ENCODE measurements around the gene MRM2.

GRCh38 chr7:2239242-2239641, 2.8 kb downstream of the MRM2 start:
- TF ChIP-seq ZFP3 (CRISPR knock-in tag; IDR thresholded peaks at IDR 0.05) (no peak), TCF4 (CRISPR knock-in tag; IDR thresholded peaks at IDR 0.05; ENCODE audit: borderline replicate concordance) (no peak), RARB (CRISPR knock-in tag; IDR thresholded peaks at IDR 0.05) (no peak), ZNF70 (CRISPR knock-in tag; IDR thresholded peaks at IDR 0.05) (no peak)
- TF ChIP-seq, protein P1, sequence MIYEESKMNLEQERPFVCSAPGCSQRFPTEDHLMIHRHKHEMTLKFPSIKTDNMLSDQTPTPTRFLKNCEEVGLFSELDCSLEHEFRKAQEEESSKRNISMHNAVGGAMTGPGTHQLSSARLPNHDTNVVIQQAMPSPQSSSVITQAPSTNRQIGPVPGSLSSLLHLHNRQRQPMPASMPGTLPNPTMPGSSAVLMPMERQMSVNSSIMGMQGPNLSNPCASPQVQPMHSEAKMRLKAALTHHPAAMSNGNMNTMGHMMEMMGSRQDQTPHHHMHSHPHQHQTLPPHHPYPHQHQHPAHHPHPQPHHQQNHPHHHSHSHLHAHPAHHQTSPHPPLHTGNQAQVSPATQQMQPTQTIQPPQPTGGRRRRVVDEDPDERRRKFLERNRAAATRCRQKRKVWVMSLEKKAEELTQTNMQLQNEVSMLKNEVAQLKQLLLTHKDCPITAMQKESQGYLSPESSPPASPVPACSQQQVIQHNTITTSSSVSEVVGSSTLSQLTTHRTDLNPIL (CRISPR knock-in tag; IDR thresholded peaks at IDR 0.05; ENCODE audit: low read depth): no peak
- TF ChIP-seq, protein P2, sequence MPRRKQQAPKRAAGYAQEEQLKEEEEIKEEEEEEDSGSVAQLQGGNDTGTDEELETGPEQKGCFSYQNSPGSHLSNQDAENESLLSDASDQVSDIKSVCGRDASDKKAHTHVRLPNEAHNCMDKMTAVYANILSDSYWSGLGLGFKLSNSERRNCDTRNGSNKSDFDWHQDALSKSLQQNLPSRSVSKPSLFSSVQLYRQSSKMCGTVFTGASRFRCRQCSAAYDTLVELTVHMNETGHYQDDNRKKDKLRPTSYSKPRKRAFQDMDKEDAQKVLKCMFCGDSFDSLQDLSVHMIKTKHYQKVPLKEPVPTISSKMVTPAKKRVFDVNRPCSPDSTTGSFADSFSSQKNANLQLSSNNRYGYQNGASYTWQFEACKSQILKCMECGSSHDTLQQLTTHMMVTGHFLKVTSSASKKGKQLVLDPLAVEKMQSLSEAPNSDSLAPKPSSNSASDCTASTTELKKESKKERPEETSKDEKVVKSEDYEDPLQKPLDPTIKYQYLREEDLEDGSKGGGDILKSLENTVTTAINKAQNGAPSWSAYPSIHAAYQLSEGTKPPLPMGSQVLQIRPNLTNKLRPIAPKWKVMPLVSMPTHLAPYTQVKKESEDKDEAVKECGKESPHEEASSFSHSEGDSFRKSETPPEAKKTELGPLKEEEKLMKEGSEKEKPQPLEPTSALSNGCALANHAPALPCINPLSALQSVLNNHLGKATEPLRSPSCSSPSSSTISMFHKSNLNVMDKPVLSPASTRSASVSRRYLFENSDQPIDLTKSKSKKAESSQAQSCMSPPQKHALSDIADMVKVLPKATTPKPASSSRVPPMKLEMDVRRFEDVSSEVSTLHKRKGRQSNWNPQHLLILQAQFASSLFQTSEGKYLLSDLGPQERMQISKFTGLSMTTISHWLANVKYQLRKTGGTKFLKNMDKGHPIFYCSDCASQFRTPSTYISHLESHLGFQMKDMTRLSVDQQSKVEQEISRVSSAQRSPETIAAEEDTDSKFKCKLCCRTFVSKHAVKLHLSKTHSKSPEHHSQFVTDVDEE (CRISPR knock-in tag; IDR thresholded peaks at IDR 0.05): no peak
